ENCODE data around the gene UXS1.

UXS1 gene

GRCh38 chr2:106189325-106189724 lies 4.8 kb downstream of the UXS1 start:
- Histone ChIP-seq H2AFZ (ENCODE audit: low read length) (no peak overlapping the region), H3K9me3 (ENCODE audit: insufficient read depth, low read depth, low read length) (no peaks in the 10 kb centered on the region), H3K4me3 (ENCODE audit: low read length, poor library complexity, severe bottlenecking) (peak overlapping the region; percentile 36), H3K9ac (ENCODE audit: low read depth, low read length, poor library complexity, severe bottlenecking) (peak overlapping the region; percentile 35), H4K20me1 (ENCODE audit: insufficient read depth, low read length, poor library complexity, severe bottlenecking) (peaks cover 50% of the 10 kb centered on the region), H3K27me3 (ENCODE audit: insufficient read depth, low read length, poor library complexity, severe bottlenecking) (no peaks in the 10 kb centered on the region), H3F3A (ENCODE audit: low read depth) (no peaks in the 10 kb centered on the region), H3K9me2 (replicated peaks; ENCODE audit: low read depth, low read length) (no peaks in the 10 kb centered on the region), H3K79me2 (ENCODE audit: insufficient read depth, low read length) (peaks cover 90% of the 10 kb centered on the region), H3K36me3 (ENCODE audit: insufficient read depth, low read length) (no peaks in the 10 kb centered on the region), H3K4me2 (ENCODE audit: low read depth, low read length, poor library complexity, severe bottlenecking) (peak overlapping the region; percentile 93), H3K4me1 (ENCODE audit: insufficient read depth, low read length, poor library complexity, severe bottlenecking) (peaks cover 72% of the 10 kb centered on the region)
- TF ChIP-seq EZH2phosphoT487 (IDR thresholded peaks at IDR 0.05; ENCODE audit: borderline replicate concordance): no peak
- no peak for TF ChIP-seq CTCF (conservative IDR thresholded peaks at IDR 0.05; ENCODE audit: low read length)

- Histone ChIP-seq H3K9me2 (replicated peaks; ENCODE audit: low read depth, low read length) (no peaks in the 10 kb centered on the region), H3K4me3 (ENCODE audit: low read length, poor library complexity, severe bottlenecking) (no peak overlapping the region), H3K79me2 (ENCODE audit: insufficient read depth, low read length) (peaks cover 94% of the 10 kb centered on the region), H3K36me3 (ENCODE audit: insufficient read depth, low read length) (no peaks in the 10 kb centered on the region), H3K27me3 (ENCODE audit: insufficient read depth, low read length, poor library complexity, severe bottlenecking) (no peaks in the 10 kb centered on the region), H2AFZ (ENCODE audit: low read length) (no peak overlapping the region), H3K4me1 (ENCODE audit: insufficient read depth, low read length, poor library complexity, severe bottlenecking) (peaks cover 75% of the 10 kb centered on the region), H3F3A (ENCODE audit: low read depth) (no peaks in the 10 kb centered on the region), H4K20me1 (ENCODE audit: insufficient read depth, low read length, poor library complexity, severe bottlenecking) (peaks cover 44% of the 10 kb centered on the region), H3K4me2 (ENCODE audit: low read depth, low read length, poor library complexity, severe bottlenecking) (peak overlapping the region; percentile 93), H3K9me3 (ENCODE audit: insufficient read depth, low read depth, low read length) (no peaks in the 10 kb centered on the region), H3K9ac (ENCODE audit: low read depth, low read length, poor library complexity, severe bottlenecking) (no peak overlapping the region)
- TF ChIP-seq CTCF (conservative IDR thresholded peaks at IDR 0.05; ENCODE audit: low read length): no peak
- TF ChIP-seq EZH2phosphoT487 (IDR thresholded peaks at IDR 0.05; ENCODE audit: borderline replicate concordance): no peak
These were observed 6.7 kb downstream of the UXS1 start for GRCh38 chr2:106187273-106187891.

- H3K9ac ChIP-seq (ENCODE audit: low read depth, low read length, poor library complexity, severe bottlenecking): no peak overlapping the region
- no peak overlapping the region for H3K4me3 ChIP-seq (ENCODE audit: low read length, poor library complexity, severe bottlenecking)
- peaks cover 62% of the 10 kb centered on the region for H3K4me1 ChIP-seq (ENCODE audit: insufficient read depth, low read length, poor library complexity, severe bottlenecking)
- H3K27me3 ChIP-seq (ENCODE audit: insufficient read depth, low read length, poor library complexity, severe bottlenecking): no peaks in the 10 kb centered on the region
- peaks cover 35% of the 10 kb centered on the region for H4K20me1 ChIP-seq (ENCODE audit: insufficient read depth, low read length, poor library complexity, severe bottlenecking)
- H3F3A ChIP-seq (ENCODE audit: low read depth): no peaks in the 10 kb centered on the region
- TF ChIP-seq CTCF (conservative IDR thresholded peaks at IDR 0.05; ENCODE audit: low read length) (no peak), EZH2phosphoT487 (IDR thresholded peaks at IDR 0.05; ENCODE audit: borderline replicate concordance) (no peak)
- no peak overlapping the region for H3K4me2 ChIP-seq (ENCODE audit: low read depth, low read length, poor library complexity, severe bottlenecking)
- H3K79me2 ChIP-seq (ENCODE audit: insufficient read depth, low read length): peaks cover 94% of the 10 kb centered on the region
- H2AFZ ChIP-seq (ENCODE audit: low read length): no peak overlapping the region
- H3K9me2 ChIP-seq (replicated peaks; ENCODE audit: low read depth, low read length): no peaks in the 10 kb centered on the region
- no peaks in the 10 kb centered on the region for H3K9me3 ChIP-seq (ENCODE audit: insufficient read depth, low read depth, low read length)
- no peaks in the 10 kb centered on the region for H3K36me3 ChIP-seq (ENCODE audit: insufficient read depth, low read length)
These were observed 8.5 kb downstream of the UXS1 start for GRCh38 chr2:106185475-106186184.

Data from Loucy (cell line).